RKO (cell line): Measurements from ENCODE around the gene HPSE2.

Source experiments
- DNase-seq: peaks from one replicate; pipeline ENCODE4 v3.0.0-alpha.2; 2016; ENCODE audit warnings: low spot score

Gene HPSE2

DNA sequence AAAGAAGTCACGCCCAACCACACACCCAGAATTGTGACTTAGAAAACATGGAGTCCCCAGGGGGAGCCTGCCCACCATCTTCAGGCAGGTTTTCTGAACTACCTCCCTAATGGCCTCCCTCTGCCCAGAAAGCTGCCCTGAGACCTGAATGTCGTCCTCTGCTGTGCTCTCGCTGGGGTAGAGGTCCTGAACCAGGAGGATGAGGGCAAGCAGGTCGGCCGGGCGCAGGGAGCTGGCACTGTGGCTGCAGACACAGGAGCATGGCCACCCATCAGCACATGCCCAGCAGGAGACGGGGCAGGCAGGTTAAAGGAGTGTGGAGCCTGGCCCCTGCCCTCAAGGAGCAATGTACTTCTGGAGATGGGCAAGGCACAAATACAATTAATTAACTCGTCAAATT is 805.2 kb downstream of the HPSE2 start:
- no peak for DNase-seq

DNA sequence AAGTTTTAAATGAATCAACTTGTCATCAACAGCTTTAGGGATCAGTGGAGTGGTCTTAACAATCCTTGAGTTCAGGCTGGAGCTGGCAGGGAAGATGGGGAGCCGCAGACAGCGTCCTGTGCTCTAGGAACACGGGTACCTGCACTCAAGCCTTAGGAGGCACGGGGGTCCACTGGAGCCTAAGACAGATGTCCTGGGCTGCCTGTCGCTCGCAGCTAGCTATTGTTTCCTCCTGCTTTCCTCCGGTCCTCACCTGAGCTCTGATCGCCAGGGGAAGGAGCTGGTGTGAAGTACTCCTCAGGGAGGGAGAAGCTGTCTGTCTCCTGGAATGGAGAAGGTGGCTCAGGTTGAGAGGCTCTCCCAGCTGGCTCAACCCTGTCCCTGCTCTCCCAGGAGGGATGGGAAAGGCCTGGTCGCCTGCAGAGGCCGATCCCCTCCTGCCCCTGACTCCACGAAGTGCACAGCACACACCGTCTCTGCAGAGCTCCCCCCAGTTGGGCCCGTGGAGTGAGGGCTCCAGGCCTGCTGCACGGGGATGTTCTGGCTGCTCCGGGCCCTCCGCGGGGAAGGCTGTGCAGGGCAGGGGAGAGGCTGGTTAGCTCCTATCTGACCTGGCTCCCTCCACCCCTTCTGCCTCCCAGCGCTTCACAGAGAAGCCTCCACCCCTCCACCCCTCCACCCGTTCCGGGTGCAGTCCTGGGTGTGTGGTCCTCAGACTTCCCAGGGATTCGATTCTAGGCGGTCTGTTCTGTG is 806.2 kb downstream of the HPSE2 start:
- DNase-seq: no peak

DNA sequence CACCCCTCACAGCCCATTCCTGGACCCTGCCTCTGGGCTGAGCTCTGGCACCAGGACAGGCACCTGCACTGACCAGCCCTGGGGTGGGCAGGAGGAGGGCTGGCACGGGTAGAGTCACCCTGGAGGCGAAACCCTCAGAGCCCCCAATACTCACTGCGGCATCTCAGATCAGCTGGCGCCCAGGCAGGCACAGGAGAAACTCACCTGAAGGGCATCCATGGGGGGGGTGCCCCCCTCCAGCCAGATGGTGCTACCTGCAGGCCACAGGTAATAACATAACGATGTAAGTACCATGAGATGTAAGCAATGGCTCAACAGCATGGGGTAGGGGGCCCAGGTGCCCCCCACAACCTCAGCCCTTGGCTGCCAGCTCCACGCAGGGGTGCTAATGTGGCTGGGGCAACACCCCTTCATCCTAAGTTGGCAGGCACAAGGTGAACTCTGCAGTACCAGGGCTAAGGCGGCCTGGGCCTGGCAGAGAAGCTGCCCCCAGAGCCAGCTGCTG is 808.6 kb downstream of the HPSE2 start:
- no peak for DNase-seq

DNA sequence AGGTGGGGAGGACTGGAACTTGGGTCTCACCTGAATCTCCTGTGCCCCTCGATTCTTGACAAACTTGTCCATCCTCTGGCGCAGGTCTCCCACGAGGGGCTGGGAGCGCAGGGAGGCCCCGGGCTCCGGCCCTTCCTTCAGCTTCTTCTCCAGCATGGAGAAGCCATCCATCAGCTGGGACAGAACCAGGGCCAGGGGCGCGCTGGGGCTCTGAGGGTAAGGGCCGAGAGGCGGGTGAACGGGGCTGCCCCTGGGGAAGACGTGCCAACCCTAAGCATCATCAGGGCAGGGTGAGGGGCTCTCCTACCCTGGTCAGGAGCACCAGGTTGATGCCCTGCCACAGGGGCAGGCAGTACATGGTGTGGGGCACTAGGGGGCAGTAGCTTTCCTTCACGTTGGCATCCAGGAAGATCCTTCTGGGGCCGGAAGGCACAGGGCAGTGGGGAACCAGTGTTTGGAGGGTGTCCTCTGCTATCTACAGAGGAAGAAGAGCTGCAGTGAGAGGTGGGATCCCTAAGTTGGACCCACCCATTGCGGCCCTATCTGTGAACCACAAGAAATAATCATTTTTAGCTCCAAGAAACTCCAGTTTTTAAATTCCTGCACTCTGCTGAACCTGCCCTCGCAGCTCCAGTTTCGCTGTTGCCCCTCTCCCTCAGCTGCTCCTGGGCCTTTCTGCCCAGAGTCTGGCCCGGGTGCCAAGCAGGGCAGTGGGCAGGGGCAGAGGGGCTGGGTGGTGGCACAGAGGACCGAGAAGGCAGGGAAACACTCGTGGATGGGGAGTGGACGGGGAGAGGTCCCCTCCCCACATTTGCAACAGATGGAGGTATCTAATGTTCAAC is 809.9 kb downstream of the HPSE2 start:
- DNase-seq: peak; percentile 34

DNA sequence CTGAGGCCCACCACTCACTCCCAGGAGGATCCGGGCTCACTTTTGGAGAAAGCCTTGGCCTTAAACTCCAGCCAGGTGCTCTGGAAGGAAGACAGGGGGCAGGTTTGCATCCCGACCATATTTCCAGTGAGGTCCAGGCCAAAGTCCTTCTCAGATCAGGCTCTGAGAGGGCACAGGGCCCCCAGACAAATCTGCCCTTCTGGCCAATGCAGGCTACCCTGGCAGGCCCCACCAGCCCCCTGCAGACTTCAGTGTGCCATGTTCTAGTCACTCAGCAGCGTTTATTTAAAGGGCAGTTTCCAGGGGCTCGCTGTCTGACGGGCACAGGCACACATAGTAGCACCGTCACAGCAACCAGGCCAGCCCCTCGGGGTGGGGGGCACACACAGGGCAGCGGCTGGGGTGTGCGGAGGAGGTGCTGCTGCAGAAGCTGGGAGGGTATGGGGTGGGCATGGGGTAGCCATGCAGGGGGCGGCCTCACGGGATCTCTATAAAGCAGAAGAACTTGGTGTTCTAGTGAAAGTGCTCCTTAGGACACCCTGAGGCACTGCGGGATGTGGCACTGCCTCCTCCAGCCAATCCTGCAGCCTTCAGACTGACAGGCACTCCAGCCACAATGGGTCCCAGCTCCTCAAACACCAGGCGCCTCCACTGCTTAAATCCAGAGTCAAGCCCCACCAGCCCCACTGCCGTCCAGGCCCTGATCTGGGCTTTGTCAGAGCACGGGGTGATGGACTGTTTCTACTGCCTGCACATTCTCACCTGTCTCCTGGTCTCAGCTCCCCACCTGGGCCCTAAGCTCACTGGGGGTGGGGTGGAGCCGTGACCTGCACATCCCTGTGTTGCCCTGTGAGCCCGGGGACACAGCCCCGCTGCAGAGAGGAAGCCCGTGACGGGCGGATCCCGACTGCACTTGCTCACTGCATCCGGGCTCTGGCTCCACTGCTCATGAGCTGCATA is 811.1 kb downstream of the HPSE2 start:
- no peak for DNase-seq

DNA sequence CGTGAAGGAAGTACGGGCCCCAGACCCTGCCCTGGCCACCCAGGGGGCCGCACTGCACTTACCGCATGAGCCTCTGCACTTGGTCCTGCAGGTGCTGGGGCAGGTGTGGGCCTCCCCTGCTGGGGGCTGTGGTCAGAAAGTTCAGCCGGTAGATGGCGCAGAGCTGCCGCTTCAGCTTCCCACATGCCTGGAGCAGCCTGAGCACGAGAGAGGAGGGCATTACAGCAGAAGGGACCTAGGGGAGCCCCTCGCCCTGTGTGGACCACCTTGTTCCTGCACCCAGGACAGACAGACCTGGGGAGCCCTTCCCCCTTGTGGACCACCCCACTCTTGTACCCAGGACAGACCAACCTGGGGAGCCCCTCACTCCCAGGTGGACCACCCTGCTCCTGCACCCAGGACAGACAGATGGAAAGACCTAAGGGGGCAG is 811.9 kb downstream of the HPSE2 start:
- DNase-seq: no peak

GRCh38 chr10:98422182-98422581 is 813.5 kb downstream of the HPSE2 start:
- no peak for DNase-seq

GRCh38 chr10:98420786-98421185 is 814.9 kb downstream of the HPSE2 start:
- no peak for DNase-seq

DNA sequence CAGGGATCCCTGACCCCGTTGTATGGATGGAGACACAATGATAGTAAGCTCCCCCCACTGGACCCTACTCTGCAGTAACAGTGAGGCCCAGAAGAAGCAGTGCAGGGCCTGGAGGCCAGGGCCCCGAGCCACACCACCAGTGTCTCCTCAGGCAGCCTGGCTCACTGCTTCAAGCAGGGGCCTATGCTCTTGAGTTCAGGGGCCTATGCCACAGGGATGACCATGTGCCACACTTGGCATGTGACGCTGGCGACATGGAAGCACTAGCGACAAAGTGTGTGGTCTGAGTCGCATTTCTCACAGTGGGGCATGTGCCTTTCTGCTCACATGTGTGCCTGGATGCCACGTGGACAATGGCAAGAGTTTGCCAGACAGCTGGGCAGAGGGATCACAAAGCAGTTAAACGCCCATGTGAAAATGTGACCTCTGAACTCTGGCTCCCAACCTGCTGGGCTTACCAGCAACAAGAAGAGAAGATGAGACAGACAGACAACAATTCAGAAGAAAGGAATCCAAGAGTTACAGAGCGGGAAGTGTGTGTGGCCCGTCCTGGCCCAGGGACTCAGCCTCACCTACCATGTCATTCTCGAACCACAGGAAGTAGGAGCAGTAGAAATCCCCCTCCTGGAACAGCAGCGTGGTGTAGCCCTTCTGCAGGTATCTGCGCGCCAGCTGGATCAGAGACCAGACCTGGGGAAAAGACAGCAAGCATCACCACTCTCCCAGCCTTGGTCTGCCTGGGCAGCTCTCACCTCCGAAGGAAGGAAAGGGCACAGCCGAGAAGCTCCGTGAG is 816.0 kb downstream of the HPSE2 start:
- DNase-seq: no peak

GRCh38 chr10:98418665-98419468 is 816.8 kb downstream of the HPSE2 start:
- no peak for DNase-seq

DNA sequence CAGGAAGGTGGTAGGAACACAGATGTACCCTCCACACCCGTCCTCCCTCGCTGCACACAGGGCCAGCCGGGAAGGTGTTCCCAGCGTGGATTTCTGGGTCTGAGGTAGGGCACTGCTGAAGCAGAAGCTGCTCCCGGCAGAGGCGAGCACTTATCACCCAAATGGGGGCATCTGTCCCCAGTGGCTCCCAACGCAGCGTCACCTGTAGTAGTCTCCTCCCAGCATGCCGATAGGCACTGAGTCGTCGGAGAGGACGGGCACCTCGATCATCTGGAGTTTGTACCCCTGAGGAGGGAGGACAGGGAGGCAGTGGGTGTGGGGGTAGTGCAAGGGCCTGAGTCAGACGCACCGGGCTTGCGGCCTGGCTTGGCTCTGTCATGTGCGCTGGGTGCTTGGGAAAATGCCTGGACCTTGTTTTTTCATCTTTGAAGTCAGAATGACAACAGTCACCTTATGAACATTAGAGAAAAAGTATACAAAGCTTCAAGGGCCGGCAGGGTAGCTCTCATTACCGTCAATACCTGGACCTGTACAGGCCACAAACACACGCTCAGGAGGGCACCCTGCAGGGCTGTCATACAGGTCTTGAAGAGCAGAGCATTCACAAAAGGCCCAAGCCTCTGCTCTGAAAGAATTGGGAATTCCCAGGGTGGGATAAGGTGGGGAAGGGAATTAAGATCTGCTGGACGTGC is 817.5 kb downstream of the HPSE2 start:
- DNase-seq: no peak

GRCh38 chr10:98417481-98417959 is 818.1 kb downstream of the HPSE2 start:
- no peak for DNase-seq

DNA sequence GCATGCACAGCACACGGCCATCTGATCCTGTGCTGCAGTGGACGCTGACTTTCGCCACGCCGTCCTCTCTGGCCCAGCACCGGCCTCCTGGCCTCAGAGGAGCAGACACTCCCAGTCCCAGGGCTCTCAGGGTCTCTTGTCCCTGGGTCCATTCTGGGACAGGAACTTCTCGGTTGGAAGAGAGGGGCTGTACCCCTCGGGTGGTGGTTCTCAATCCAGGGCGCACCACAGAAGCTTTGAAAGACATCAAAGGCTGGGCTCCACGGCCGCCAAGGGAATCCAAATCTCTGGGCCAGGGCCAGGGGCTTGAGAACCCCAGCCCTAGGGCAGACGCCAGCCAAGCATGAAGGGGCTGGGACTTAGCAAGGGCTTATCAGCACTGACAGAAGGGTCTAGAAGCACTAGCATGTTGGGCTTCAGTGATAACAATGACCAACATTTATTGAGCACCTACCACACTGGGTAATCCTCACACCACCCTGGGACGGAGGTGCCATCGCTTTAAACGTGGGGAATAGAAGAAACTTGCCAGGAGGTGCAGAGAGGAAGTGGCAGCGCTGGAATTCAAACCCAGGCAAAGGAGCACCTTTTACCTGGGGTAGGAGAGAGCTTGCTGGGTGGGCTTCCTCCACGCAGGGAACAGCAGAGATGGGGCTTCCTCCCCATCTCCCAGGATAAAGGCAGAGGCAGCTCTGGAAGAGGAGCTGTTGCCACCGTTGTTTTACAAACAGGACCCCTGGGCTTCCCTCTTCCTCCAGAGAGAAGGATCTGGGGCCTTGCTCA is 818.9 kb downstream of the HPSE2 start:
- DNase-seq: no peak

DNA sequence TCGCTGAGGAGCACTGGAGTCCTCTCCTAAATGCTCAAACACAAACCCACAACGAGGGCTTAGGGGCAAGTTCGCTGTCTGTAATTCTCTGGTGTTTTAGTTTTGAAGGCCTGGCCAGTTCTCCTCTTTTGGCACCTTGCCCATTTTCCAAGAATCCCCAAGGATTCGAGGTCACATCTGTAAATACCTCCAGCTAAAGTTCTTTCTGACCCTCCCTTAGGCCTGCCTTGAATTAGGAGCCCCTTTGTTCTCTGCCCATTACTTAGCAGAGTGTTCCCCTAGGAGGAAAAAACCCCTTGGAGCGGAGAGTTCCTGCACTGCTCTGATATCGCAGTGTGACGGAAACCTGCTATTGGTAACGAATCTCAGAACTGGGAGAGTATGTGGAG is 819.9 kb downstream of the HPSE2 start:
- DNase-seq: no peak

DNA sequence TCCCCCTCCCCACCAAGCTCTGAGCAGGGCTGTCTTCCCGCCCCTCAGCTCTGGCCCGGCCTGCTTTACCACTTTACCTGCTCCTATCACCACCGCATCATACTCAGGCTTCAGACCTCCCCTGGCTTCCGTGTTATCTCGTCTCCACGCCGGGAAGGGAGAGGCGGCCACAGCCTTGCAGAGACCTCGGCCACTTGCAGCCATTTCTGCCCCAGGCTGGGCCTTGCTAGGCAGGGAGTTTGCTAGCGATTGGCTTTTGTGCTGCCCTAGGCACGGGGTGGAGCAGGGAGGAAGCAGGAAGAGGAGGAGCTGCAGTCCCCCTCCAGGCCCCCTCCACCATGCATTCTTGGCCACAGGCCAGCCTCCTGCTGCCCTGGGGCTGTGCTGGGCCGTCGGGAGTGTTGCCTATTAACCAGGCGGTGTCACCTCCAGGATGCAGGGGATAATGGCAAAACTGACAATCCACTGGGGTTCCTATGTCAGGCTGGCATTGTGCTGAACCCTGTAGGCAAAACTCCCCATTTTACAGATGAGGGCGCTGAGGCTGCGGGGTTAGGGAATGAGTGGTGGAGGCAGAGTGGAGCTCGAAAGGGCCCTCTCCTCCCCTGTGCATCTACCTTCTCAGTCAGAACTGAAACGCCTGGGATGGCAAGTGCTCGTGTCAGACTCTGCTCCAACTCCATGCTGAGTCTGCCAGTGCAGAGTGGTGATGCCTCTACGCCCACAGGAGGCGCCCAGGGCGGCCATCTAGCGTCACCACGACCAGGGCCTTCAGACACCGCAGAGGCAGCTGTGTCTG is 820.5 kb downstream of the HPSE2 start, which contains the start of gene PYROXD2:
TSS of gene PYROXD2 (minus strand) at position 251 of the 799 bp plus-strand sequence. CDS start at position 204, 47 bp downstream.
- no peak for DNase-seq

DNA sequence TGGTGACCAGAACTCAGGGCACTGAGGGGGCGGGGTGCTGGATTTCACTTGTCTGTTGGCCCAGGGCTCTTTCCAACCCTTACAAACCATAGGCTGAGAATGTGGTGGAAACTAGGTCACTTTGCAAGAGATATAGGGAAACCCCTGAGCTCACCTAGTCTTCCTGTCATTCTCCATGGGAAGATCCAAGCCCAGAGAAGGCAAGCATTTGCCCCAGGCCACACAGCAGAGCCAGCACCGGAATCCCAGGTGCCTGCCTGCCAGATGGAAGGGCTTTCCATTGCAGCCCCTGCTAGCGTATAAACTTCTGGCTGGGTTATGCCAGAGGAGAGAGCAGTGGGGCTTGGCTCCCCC is 821.1 kb downstream of the HPSE2 start:
- DNase-seq: no peak

DNA sequence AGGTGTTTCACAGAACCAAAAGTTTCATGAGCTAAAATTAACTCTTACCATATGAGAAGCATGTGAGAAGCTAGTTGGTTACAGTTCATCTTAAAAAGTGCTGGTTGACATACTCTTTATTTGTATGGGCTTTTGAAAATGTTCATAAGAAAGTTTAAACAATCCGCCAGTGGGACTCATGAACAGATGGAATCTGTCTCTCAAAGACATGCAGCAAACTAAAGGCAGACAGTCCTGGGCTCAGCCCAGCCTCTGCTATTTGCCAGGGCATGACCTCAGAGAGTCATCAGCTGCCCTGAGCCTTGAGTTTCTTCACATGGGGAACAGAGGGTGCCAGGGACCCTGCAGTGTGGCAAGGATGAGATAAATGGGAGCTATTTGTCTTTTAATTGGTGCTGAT is 823.9 kb downstream of the HPSE2 start:
- DNase-seq: no peak

GRCh38 chr10:98411166-98411565 is 824.5 kb downstream of the HPSE2 start:
- DNase-seq: no peak
